Hematopoietic multipotent progenitor cell treated with erythropoietin and hydrocortisone succinate and interleukin-3 and kit ligand, for 6 days (in vitro differentiated cells): Measurements from ENCODE around the gene CHRD.

Experiments
- DNase-seq: peaks from one replicate; pipeline ENCODE4 v3.0.0-alpha.2; 2015

Gene CHRD

DNA sequence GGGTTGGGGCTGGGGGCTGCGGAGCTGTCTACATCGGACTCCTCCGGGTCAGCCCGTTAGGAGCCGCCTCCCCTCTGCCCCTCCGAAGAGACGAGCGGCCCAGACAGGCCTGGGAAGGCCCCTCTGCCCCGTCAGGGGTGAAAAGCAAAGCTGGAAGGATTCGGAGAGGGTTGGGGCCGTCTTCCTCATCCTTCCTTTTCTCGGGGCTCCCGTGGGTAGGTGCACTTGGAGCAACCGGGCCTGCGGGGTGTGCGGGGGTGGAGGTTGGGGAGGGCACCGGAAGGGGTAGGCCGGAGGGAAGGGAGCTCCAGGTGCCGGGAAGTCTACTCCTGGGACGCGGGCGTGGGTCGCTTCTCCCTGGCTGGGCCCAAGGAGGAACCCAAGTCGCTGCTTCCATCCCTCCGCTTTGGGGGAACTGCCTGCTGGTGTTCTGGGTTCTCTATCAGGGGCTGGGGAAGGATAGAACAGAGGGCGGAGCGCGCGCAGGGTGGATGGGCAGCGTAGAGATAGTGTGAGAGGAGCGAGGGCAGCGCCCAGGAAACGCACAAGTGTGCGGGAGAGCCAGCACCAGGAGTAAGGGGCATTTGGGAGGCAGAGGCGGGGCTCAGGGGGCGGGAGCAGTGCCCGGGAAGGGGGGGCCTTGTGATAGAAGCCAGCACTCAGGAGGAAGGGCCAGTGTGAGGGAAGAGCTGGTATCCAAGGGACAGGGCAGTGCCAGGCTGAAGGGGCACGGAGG, 17.8 kb upstream of the CHRD start:
- peak; percentile 83 for DNase-seq

DNA sequence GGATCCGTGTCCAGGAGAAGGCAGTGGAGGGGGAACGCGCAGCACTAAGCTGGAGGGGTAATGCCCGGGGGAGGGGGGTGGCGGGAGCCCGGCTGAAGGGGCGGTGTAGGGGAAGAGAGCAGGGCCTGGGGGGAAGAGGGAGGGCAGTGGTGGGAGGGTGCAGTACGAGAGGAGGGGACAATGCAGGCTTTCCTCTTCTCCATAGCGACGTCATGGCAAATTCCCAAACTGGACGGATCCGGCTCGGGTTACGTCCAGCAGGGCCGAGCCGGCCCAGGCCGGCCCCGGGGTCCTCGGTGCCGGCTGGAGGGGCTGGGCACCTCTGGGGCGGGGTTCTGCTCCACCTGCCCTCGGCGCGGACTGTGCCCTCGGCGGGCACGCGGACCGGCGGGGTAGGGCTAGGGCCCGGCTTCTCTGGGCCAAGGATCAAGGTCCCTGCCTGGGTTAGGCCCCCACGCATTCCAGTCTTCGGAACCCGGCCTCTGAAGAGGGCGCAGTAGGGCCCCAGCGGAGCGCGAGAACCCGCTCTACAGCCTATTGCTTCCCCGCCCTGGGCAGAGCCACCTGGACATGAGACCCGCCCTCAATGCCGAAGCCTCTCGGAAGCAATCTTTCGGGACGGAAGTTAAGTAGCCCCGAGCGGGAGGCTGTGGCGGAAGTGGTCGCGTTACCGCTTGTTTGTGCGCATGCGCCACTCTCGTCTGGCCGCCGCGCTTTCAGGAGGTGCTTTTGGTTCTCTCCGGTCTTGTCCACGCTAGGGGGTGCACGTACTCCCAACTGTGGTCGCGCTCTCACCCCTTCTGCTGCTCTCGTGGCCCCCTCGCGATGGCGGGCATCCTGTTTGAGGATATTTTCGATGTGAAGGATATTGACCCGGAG, 16.9 kb upstream of the CHRD start:
- DNase-seq = peak; percentile 99

- no peak for DNase-seq
These were observed 13.1 kb upstream of the CHRD start for GRCh38 chr3:184366619-184367289.

DNA sequence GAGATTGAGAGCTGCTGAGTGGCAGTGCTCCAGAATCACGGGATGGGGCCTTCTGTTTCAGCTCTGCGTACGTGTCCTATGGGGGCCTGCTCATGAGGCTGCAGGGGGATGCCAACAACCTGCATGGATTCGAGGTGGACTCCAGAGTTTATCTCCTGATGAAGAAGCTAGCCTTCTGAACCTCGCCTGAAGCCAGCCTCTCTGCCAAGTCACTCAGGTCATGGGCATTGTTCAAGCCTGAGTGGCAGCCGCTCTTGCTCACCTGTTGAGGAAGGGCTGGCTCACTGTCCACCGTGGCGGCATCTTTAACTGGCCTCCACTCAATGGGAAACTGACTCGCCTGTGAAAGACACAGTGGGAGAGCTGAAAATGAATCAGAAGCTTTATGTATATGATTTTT, 11.7 kb upstream of the CHRD start:
- no peak for DNase-seq

- no peak for DNase-seq
These were observed 11.2 kb upstream of the CHRD start for GRCh38 chr3:184368586-184369183.

- DNase-seq = peak; percentile 91
These were observed 8.3 kb upstream of the CHRD start for GRCh38 chr3:184371570-184372018.

- DNase-seq = no peak
These were observed 7.5 kb upstream of the CHRD start for GRCh38 chr3:184372296-184372821.

DNA sequence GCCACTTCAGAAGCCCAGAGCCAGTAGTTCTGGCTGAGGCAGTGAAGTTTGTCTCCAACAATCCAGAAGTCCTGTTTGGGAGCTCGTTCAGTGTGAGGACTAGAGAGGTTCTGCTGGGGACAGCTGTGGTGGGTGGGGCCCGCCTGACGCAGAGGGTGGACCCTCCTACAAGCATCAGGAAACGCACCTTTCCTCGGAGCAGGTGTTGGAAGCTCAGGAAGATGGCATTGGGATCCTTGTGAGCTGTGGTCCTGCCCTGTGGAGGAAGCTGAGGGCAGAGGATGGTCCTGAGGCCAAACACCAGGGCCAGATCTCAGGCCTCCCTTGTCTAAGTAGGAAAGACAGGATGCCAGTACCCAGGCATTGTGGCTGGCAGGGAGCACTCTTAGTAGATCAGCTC, 6.9 kb upstream of the CHRD start:
- DNase-seq = no peak

GRCh38 chr3:184373422-184373821, 6.4 kb upstream of the CHRD start:
- no peak for DNase-seq

DNA sequence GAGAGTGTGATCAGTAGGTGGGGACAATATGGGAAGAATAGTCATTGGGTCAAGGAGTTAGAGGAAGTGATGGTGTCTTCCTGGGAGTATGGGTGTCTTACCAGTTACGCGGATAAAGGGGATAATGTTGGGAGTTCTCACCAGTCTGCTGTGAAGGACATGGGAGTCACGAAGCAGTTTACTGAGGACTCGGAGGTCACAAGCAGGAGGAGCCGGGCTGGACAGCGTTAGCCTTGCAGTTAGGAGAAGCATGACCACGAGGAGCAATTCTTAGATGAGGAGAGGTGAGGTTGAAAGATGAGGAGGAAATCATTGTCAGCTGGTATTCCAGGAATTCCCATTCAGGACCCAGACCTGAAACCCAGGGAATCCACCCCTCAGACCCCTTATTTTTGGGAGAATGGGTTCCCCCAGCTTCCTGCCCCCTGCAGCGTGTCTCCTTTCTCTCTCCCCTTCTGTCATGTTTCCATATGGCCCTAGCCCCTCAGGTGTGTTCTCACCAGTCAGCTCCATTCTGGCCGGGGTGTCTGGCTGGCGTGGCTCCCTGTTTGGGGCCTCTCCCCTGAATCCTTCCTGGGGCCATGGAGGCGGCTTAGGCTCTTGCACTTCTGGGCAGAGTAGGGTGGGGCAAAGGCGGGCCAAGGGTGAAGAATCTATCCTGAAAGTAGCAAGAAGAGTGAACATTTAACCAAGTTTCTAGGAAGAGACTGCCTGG, 4.0 kb upstream of the CHRD start:
- no peak for DNase-seq

- DNase-seq = no peak
These were observed 2.5 kb upstream of the CHRD start for GRCh38 chr3:184377374-184377773.

DNA sequence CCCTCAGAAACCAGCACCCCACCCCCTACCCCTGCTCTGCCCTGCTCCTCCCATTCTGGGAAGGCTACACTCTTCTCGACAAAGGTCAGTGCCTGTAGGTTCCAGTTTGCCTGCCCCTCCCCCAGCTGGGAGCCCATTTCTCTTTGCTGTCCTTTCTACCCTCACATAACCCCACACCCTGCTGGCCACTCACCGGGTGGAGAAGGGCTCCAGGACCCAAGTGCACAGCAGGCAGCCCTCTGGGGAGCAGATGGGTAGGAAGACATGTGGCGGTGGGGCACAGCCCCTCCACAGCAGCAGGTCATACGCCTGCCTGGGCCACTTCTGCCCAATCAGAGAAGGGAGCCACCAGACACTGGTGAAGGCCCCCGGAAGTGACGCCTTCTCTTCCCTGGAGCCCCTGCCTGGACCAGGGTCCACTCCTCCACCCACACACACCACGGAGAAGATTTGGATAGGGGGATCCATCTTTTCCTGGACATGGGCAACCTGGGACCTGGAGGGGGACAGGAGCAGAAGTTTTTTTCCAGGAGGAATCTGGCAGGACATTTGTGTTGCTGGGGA, 1.9 kb upstream of the CHRD start, which contains the start of gene THPO:
Gene THPO, minus strand, starts transcription at position 326 of the 564 bp plus-strand sequence. CDS start 1,948 bp downstream, outside the sequence.
- no peak for DNase-seq

- DNase-seq = no peak
These were observed 1.1 kb upstream of the CHRD start for GRCh38 chr3:184378651-184379357.

DNA sequence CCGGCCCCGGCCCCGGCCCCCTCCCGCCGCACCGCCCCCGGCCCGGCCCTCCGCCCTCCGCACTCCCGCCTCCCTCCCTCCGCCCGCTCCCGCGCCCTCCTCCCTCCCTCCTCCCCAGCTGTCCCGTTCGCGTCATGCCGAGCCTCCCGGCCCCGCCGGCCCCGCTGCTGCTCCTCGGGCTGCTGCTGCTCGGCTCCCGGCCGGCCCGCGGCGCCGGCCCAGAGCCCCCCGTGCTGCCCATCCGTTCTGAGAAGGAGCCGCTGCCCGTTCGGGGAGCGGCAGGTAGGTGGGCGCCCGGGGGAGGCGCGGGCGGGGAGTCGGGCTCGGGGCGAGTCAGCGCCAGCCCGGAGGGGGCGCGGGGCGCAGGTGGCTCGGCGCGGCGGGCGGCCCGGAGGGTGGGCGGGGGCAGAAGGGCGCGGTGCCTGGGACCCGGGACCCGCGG, 352 bp downstream of the CHRD start:
- DNase-seq = peak; percentile 29

- no peak for DNase-seq
These were observed 890 bp downstream of the CHRD start for GRCh38 chr3:184380627-184381260.

DNA sequence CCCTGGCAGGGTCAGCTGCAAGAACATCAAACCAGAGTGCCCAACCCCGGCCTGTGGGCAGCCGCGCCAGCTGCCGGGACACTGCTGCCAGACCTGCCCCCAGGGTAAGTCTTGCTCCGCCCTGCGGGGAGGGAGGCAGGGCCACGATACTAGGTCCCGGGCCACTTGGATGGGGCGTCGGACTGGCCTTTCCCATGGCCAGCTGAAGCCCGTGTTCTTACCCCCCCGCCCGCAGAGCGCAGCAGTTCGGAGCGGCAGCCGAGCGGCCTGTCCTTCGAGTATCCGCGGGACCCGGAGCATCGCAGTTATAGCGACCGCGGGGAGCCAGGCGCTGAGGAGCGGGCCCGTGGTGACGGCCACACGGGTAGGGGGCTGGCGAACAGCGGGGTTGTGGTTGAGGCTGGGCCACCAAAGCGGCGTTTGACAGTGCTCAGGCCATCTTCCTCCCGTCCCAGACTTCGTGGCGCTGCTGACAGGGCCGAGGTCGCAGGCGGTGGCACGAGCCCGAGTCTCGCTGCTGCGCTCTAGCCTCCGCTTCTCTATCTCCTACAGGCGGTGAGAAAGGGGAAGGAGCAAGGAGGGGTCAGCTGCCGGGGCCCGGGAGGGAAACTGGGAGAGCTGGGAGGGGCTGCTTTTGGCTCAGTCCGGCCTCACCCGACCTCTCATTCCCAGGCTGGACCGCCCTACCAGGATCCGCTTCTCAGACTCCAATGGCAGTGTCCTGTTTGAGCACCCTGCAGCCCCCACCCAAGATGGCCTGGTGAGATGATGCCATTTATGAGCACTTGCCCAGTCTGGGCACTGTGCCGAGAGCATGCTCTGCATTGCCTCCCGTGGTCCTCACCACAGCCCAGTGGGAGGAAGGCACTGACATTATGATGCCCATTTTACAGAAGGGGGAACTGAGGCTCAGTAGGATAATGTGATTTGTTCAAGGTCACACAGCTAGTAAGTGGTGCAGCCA, 1.7 kb downstream of the CHRD start:
- DNase-seq = peak; percentile 24

DNA sequence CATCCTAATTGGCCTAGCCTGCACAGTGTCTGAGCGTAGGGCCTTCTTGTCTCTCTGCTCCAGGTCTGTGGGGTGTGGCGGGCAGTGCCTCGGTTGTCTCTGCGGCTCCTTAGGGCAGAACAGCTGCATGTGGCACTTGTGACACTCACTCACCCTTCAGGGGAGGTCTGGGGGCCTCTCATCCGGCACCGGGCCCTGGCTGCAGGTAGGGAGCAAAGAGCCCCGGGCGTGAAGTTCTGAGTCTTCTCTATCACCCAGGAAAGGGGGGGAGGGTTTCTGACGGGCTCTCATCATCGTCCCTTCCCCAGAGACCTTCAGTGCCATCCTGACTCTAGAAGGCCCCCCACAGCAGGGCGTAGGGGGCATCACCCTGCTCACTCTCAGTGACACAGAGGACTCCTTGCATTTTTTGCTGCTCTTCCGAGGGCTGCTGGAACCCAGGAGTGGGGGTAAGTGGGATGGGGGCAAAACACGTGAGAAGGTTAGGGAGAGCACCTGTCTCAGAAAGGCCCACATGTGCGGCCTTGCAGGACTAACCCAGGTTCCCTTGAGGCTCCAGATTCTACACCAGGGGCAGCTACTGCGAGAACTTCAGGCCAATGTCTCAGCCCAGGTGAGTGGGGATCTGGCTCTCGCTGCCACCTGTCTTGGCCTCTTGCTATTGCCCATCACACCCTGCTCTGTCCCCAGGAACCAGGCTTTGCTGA, 2.6 kb downstream of the CHRD start:
- DNase-seq = no peak

- no peak for DNase-seq
These were observed 3.3 kb downstream of the CHRD start for GRCh38 chr3:184383033-184383740.
